ENCODE results near the gene DMAC1.

Gene DMAC1, protein sequence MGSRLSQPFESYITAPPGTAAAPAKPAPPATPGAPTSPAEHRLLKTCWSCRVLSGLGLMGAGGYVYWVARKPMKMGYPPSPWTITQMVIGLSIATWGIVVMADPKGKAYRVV

DNA sequence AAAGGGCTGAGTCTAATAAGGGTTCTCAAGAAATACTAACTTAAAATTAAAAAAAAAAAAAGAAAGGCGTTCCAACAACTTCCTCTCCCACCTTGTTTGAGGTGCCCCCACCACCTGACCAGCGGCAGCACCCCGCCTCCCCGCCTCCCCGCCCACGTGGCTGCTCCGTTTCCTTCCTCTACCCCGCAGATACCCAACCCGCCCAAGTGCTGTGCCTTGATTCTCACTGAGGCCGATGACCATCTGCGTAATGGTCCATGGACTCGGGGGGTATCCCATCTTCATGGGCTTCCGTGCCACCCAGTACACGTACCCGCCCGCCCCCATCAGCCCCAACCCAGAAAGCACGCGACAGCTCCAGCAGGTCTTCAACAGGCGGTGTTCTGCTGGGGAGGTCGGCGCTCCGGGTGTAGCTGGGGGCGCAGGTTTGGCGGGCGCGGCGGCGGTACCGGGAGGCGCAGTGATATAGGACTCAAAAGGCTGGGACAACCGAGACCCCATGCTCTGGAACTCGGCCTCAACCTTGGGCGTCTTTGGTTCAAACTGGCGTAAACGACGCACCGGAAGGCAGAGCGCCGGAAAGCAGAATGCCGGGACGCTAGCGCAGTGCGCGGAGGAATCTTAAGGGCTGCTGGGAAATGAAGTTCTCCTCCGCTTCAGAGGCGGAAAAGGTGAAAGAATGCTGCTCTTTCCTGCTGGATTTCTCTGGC, at the start of gene DMAC1:
TSS of gene DMAC1 (minus strand) at position 545 of the 710 bp plus-strand sequence. CDS start at position 501, 44 bp downstream.
- DNase-seq (ENCODE audit: low read depth), result peak; percentile 48

DNA sequence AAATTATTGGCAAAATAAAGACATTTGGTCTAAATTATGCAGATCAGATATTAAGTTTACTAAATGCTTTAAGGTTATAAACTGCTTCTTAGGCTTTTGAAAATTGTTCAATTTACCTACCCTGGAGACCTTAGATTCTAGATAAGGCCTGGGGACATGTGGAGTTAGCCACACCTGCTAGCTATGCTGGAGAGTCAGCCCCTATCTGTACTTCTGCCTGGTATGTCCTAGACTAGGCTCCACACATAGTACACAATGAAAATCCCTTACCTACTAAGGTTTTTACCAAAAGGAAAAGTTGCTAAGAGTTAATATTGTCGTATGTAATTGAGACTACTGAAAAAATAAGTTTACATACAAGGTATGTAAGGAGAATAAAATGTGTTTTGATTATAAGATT, 49.8 kb upstream of the DMAC1 start:
- no peak for DNase-seq (ENCODE audit: low read depth)

DNA sequence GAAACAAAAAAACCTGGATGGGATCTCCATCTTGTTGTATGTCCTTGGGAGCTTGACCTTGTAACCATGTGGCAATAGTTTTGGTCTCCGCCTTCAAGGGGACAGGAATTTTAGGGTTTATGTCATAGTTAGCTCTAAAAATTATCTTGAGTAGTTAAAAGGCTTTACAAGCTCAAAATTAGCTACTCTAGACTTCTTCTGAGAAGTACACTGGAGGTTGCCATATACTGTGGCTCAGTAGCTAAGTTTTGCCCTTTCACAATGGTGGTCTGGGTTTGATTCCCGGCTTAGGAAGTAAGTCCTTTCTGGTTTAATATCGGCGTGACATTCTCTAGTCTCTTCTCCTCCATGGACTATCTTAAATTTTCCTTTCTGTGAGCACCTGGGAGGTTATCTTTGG, 48.9 kb upstream of the DMAC1 start:
- DNase-seq (ENCODE audit: low read depth), result no peak

DNA sequence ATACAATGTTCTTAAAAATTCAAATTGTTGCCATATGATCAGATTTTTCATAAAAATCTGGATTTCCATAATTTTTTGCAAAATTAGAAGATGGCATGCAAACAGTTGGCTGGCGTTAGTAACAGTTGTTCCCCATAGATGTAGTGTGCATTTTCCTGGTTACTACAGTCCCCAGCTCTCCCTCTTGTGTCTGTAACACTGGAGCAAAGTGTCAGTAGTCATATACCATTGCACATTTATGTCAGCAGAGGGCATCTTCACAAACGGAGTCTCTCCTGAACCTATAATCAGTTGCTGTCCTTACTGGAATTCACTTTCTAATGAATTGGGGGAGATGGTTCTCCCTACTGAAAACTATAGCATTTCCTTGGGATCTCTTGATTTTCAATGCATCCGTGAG, 44.7 kb upstream of the DMAC1 start:
- no peak for DNase-seq (ENCODE audit: low read depth)

DNA sequence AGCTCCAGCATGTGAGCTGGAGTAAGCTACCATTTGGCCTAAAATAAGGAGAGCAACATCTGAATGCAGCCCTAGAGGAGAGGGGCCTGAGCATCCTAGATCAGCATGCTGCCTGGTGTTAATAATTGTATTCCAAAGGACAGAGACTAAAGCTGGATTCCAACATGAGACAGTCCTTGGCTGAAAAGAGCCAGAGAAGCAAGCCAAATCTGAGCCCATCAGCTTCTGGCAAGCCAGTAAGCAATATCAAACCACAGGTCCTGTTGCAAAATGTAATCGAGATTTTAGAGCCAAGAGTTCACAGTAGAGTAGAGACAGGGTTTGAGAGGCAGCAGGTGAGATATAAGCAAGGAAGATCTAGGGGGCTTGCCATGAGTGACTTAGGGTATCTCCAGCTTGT, 42.3 kb upstream of the DMAC1 start:
- no peak for DNase-seq (ENCODE audit: low read depth)

DNA sequence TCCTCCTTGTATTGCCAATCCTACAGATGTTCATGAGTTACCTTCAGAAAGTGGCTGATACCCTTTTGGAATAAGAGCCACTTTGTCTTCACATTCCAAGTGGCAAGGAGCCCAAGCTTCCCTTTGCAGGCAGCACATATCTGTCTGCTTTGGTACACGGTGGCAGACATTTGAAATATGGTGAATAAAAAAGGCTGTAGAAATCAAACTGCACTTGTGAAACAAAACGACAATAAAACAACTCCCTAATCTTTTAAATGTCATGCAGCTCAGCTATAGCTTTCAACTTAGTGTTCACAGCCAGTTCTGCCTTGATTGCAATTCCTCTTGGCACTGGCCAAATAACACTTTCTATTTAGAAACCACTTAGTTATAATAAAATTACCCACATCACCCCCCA, 35.0 kb upstream of the DMAC1 start:
- DNase-seq (ENCODE audit: low read depth), result no peak

DNA sequence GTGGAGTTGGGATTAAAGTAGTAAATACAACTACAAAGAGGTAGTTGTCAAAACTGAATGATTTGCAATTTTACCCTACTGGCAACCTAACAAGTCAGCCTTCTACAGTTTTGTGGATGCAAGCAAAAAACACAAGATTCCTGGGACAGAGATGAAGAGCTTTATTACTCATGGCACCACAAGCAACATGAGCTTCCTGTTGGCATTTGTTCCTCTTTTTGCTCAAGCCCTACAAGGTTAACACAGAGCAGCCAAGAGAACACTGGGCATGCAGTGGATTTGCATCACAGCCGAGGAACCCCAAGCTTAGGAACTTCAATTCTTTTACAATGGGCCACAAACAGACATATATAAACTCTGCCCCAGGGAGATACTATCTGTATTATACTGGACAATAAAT, 28.8 kb upstream of the DMAC1 start:
- no peak for DNase-seq (ENCODE audit: low read depth)

DNA sequence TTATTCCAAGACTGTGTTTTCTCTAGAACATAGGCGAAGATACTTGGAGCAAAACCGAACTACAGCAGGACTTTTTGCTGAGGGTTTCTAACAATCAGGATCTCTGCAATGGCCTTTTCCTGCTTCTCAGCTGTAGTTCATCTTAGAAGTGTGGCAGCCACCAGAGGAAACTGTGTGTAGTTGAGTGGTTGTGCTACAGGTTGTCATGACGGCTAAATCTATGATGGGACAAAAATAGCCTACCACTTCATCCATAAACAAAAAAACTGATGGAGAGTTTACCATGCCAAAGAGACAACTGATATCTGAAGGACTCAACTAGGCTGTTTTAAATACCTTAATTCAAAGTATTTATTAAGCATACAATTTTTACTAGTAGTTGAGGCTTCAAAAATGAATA, 28.2 kb upstream of the DMAC1 start:
- no peak for DNase-seq (ENCODE audit: low read depth)

DNA sequence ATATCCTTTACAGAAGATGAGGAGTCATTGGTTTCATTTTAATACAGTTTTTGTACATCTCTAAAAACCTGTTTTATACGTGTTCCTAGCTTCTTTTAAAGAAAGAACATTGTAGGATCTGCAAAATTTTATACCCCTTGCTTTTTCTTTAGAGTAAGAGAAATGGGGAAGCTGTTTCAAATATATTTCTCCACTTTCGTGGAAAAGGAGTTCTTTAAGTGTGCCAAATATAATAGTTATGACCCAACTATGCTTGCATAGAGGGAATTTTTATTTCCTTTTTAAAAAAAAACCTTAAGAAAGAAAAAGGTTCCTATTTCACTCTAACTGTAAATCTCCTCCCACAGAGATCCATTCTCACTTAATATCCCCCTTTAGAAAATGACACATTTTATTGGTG, 27.5 kb upstream of the DMAC1 start:
- DNase-seq (ENCODE audit: low read depth), result no peak

DNA sequence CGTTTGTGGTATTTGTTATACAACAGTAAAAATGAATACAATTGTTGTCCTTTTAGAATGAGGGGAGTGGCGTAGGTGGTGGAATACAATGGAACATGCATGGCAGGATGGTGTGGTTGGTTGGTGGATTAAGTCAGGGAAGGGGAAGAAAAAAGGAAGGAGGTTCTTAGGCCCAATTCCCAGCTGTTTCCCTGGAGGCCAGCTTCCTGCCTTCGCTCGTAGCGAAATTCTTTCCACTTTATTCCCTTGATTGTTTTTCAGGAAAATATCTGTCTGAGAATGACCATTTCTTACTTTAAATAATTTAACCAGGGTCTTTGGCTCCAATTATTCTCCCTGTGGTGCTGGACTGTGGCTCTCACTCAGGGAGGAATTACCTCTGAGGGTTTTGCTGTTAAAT, 24.1 kb upstream of the DMAC1 start:
- no peak for DNase-seq (ENCODE audit: low read depth)

DNA sequence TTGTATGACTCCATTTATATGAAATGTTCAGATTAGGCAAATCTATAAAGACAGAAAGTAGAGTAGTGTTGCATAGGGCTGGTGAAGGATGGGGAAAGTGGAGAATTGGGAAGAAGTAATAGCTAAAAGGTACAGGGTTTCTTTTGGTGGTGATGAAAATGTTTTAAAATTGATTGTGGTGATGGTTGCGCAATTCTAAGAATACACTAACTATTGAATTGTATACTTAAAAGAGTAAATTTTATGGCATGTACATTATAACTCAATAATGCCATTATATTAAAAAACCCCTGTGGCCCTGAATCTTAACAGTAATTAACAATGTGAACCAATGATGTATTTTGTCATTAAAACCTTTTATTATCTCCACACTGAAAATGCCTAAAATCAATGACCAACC, 20.4 kb upstream of the DMAC1 start:
- DNase-seq (ENCODE audit: low read depth), result no peak

DNA sequence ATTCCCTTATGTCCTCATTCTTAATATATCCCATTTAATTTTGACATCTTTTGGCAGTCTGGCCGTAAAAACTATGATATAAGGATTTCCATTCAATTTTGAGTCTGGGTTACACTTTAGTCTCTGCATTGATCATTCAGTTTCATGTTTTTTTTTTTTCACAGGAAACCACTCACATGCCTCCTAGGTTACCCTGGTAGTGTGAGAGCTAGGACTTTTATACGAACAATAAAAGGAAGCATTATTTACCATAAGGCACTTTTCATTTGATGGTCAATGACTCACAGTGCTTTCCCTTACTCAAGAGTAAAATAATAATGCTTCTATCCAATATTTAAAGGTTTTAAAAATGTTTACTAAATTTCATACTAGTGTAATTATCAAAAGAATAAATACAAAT, 16.4 kb upstream of the DMAC1 start:
- DNase-seq (ENCODE audit: low read depth), result no peak

DNA sequence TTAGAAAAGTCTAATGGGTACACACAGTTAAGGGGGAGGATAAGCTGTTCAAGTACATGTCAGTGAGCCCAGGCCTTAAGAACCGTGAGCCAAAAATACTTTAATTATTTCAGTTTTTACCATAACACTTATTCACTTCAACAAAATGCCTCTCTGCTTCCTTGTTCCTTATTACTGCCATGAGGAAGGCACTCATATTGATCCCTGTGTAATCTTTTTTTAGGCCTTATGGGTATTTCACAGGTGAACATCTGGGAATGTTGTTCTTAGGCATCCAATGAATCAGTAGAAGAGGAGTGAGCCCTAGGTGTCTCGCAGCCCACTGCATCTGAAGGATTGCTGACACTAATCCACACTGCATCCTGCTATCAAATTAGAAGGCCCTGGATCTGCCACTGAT, 13.5 kb upstream of the DMAC1 start:
- no peak for DNase-seq (ENCODE audit: low read depth)

DNA sequence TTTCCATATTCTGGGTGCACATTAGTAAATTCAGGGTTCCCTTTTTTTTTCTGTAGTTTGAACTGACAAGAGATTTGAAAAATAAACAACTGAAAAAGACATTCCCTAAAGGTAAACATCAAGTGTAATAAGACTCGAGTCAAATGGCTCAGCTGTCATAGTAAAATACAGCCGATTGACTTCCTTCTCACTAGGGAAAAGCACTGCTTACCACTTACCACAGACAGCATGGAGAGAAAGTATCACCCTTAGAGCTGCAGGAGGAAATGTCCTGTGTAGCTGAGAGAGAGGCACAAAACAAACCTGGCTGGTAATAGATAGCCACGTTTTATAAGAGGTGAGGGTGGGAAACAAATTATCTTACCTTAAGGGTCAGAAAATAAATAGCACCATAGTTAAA, 12.1 kb upstream of the DMAC1 start:
- no peak for DNase-seq (ENCODE audit: low read depth)

DNA sequence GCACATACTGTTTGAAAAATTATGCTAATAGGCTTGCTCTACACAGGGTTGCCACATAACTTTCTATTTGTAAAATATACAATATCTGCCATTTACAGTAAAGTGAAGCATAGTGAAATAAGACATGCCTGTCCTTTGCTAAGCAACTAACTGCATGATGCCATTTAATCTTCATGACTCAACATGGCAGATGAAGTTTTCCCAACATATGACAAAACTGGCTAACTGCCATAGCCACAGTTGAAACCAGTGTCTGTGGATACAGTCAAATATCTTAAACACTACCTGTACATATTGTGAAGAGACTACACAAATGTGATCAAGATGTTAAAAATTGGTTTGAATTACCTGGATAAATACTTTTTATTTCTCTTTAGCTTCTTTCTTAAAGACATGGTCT, 3.1 kb upstream of the DMAC1 start:
- no peak for DNase-seq (ENCODE audit: low read depth)

DNA sequence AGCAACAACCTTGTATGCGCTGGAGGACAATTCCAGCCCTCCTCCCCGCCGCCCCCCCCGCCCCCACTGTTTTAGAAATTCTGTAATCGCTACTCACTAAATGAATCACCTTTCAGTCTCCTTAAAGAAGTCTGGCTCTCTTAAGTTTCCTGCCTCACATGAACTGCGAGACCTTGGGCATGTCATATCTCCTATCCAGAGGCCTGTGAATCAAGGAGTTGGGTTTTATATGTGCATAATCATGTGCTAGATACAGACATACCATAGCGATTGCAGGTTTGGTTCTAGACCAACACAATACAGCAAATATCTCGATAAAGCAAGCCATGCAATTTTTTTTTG, 337 bp upstream of the DMAC1 start:
- no peak for DNase-seq (ENCODE audit: low read depth)

DNA sequence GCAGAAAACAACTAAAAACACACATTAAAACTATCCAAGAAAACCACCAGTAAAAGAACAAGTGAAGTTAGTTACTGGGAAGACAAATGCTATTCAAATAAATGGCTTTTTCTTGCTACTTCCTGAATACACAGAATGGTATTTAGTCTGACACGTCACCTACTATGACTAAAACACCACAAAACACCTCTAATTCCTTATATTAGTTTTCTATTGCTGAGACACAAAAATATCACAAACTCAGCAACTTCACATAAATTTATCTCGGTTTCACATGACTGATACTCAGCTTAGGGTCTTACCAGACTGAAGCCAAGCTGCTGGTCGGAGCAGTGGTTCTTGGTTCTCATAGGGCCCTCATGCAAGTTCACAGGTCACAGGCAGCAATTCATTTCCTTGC, 5.4 kb downstream of the DMAC1 start:
- DNase-seq (ENCODE audit: low read depth), result no peak

DNA sequence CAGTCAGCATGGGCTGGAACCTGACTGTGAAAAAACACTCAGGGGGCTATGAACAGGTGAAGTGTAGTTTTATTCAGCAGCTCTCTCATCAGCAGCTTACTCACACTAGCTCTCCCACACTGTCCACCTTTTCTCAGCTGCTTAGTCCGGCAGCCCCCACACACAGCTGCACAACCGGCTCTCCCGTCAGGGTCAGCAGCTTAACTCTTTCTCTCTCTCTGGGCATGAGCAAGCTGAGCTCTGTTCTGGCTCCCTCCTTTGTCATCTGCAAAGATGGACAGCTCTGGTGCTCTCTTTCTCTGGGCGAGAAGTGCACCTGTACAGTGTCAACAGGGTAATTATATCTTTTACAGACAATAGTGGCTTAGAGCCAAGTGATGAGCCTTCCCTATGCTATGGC, 8.2 kb downstream of the DMAC1 start:
- no peak for DNase-seq (ENCODE audit: low read depth)

DNA sequence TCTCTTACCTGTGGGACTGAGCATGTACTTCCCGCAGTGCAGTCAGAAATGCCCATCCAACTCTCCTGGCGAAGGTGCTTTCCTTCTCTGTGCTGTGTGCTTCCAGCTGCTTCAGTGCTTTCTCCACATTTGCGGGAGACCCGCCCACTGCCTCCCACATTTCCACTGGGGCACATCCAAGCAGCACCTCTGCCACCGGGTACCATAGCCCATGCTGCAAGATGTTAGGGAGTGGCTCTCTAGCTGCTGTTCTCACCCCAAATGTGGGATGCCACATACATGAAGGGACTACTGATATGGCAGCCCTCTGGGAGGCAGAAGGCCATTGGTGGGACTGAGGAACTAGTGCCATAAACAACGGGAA, 8.8 kb downstream of the DMAC1 start:
- DNase-seq (ENCODE audit: low read depth), result no peak

DNA sequence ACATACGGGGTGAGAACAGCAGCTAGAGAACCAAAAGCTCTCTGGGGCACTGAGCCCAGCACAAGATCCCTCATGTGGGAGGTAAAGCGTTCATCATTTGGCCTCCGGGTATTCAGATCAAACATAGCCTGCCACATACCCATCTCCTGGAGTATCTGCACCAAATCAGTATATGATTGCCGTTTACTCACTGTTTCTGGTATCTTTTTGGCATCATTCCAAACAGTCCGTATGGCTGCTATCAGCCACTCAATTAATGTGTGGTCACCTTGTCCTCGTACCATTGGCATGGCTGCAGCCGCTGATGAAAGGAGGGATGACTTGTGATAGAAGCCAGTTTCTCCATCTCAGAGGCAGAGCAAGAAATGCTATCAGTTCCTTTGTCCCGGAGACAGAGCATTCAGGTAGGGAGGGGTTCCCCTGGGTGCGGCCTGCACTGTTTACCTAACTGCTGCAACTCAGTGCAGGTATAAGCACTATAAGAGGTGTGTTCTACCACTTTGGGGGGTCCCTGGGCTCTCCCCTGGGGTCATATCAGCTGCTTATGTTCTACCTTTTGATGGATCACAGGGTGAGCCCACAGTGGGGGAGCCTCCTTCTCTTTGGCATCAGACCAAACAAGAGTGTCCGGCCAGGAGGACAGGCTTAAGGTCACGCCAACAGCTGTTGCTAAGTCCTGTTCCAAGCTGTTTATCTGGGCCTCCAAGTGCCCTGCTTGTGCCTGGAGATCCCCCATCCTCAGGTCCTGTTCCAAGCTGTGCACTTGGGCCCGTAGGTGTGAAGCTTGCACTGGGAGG, 9.4 kb downstream of the DMAC1 start:
- no peak for DNase-seq (ENCODE audit: low read depth)

DNA sequence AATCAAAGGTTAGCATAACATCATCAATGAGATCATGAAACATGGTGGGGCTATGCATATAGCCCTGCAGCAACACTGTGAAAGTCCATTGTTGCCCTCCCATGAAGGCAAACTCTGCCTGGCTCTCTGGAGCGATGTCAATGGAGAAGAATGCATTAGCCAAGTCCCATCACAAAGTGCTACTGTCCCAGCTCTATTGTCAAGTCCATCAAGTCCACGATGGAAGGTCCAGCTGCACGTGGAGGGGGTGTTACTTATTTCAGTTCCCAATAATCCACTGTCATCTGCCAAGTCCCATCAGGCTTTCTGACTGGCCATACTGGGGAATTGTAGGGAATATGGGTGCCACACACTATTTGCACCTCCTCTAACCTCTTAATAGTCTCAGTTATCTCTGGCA, 10.8 kb downstream of the DMAC1 start:
- no peak for DNase-seq (ENCODE audit: low read depth)

DNA sequence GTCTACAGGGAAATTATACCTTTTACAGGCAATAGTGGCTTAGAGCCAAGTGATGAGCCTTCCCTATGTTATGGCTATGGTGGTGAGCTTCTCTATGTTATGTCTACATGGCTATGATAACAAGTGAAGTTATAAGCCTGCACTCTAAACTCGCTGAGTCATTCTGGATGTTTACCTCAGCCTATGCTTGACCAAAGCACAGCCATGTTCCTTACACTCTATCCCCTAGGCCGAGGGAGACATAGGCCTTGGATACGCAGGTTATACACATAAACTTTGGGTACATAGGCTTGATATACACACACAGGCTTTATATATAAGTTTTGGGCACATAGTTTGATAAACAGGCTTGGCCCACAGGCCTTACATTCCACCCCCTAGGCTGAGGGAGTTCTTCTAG, 13.8 kb downstream of the DMAC1 start:
- no peak for DNase-seq (ENCODE audit: low read depth)

DNA sequence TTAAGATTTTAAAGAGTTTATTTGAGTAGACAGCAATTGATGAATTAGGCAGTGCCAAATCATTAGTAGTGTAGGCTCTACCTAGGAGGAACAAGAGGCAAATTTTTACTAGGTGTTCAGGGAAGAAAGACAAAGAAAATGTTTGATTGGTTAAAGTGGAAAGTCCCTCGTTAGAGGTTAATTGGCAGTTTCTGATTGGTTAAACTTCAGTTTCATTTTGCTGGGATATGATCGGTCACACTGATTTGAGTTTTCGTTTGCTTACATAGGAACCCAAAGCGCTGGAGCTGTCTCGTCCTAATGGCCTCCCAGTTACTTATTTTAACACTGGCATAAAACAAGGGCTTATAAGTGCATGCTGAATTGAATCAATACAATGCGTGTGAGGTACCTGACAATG, 15.1 kb downstream of the DMAC1 start:
- no peak for DNase-seq (ENCODE audit: low read depth)

DNA sequence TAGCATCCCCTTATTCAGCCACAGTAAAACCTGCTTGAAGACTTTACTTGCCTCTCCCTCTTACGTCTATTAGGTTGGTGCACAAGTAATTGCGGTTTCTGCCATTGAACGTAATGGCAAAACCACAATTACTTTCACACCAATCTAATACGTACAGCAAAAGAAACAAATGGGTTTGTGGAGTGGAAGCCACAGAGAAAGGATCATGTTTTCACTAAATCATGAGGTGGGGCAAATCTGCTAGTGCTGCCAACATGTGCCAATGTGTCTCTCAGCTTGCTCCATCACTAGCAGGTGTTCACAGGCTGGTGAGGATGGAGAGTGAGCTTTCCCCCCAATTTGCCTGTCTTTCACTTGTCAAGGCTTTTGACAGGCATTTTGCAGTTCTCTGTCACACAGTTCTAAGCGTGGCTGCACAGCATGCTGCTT, 15.9 kb downstream of the DMAC1 start:
- DNase-seq (ENCODE audit: low read depth), result no peak

All from fibroblast of the conjunctiva (primary cell).